H1 (cell line): ENCODE measurements around the gene SETD9. TPM values are rescaled to one million over a fixed set of nuclear protein-coding genes. Genes with fewer than 3 reads are reported as not detected.

Experiments used
- CTCF ChIA-PET: fragments of 300-600 bp; sonication (Branson Sonifier 250); formaldehyde crosslinking; loops from one replicate; lab custom pipeline; 2021; ENCODE audit not compliant: partially characterized antibody; lab: Charles Lee
- POLR2A ChIA-PET: fragments of 300-600 bp; sonication (Branson Sonifier 250); formaldehyde crosslinking; loops from one replicate; lab custom pipeline; 2021; ENCODE audit warnings: inconsistent platforms; ENCODE audit not compliant: partially characterized antibody; lab: Charles Lee
- DNase-seq, 2 experiments: peaks; one replicate each; pipeline versions ENCODE4 v3.0.0 to v3.0.0-alpha.2; 2010 to 2022; ENCODE audit warnings: low spot score in 2 of 2, low read depth in 1 of 2, mixed read lengths in 1 of 2
- FAIRE-seq: peaks from 2 replicates; lab custom pipeline; 2011; peaks lifted over from hg19 to GRCh38; lab: Jason Lieb, UNC
- H2AFZ ChIP-seq: 2 replicates; pipeline ENCODE4 v1.8.1; 2012; ENCODE audit warnings: low read length, inconsistent platforms
- H2AK5ac ChIP-seq: 2 replicates; pipeline ENCODE4 v1.6.1; 2013; ENCODE audit warnings: low read depth, low read length
- H2BK120ac ChIP-seq: replicated peaks from 2 replicates; pipeline ENCODE3; 2013; ENCODE audit warnings: low read depth, low read length, inconsistent platforms
- H2BK12ac ChIP-seq: 2 replicates; pipeline ENCODE4 v1.6.1; 2013; ENCODE audit warnings: low read depth, low read length
- H2BK15ac ChIP-seq: 2 replicates; pipeline ENCODE4 v1.6.1; 2013; ENCODE audit warnings: low read length
- H2BK20ac ChIP-seq: 2 replicates; pipeline ENCODE4 v1.6.1; 2013; ENCODE audit warnings: low read length
- H2BK5ac ChIP-seq: 2 replicates; pipeline ENCODE4 v1.6.1; 2013; ENCODE audit warnings: low read depth, low read length
- H3K14ac ChIP-seq: 2 replicates; pipeline ENCODE4 v1.6.1; 2013; ENCODE audit warnings: inconsistent platforms; ENCODE audit not compliant: insufficient read length
- H3K18ac ChIP-seq: 2 replicates; pipeline ENCODE4 v1.6.1; 2013; ENCODE audit warnings: low read length; ENCODE audit errors: extremely low read depth
- H3K23ac ChIP-seq: 2 replicates; pipeline ENCODE4 v1.6.1; 2013; ENCODE audit warnings: inconsistent platforms; ENCODE audit not compliant: insufficient read length
- H3K23me2 ChIP-seq: 2 replicates; pipeline ENCODE4 v1.6.1; 2013; ENCODE audit warnings: low read depth, low read length
- H3K27ac ChIP-seq: 2 replicates; pipeline ENCODE4 v1.6.1; 2011; ENCODE audit warnings: low read depth, low read length, inconsistent platforms
- H3K27me3 ChIP-seq, 4 experiments: replicated peaks in 1 of 4; 1 replicate in 1 of 4; 2 replicates in 3 of 4; pipeline versions ENCODE4 v1.6.1 to v1.8.1; 2011 to 2013; ENCODE audit warnings: low read length in 3 of 4, mild to moderate bottlenecking in 3 of 4, inconsistent platforms in 2 of 4, mixed read lengths in 2 of 4, moderate library complexity in 1 of 4; ENCODE audit not compliant: control insufficient read depth in 3 of 4, insufficient read depth in 3 of 4; ENCODE audit errors: extremely low read depth in 1 of 4
- H3K36me3 ChIP-seq, 4 experiments: 2 replicates each; pipeline versions ENCODE4 v1.6.1 to v1.8.1; 2011 to 2013; ENCODE audit warnings: mild to moderate bottlenecking in 4 of 4, low read length in 3 of 4, moderate library complexity in 2 of 4, control low read depth in 1 of 4, inconsistent platforms in 1 of 4; ENCODE audit not compliant: insufficient read depth in 4 of 4, control insufficient read depth in 2 of 4
- H3K4ac ChIP-seq: replicated peaks from 2 replicates; pipeline ENCODE3; 2013; ENCODE audit warnings: low read length, low read depth, mixed read lengths, inconsistent platforms; ENCODE audit not compliant: insufficient read length
- H3K4me1 ChIP-seq, 4 experiments: replicated peaks in 1 of 4; 1 replicate in 1 of 4; 2 replicates in 3 of 4; pipeline versions ENCODE4 v1.6.1 to v1.8.1; 2011 to 2013; ENCODE audit warnings: low read length in 3 of 4, inconsistent platforms in 2 of 4, mixed read lengths in 1 of 4; ENCODE audit not compliant: insufficient read depth in 4 of 4, control insufficient read depth in 3 of 4
- H3K4me2 ChIP-seq, 2 experiments: 2 replicates each; pipeline versions ENCODE4 v1.6.1 to v1.8.1; 2011 to 2013; ENCODE audit warnings: low read depth in 2 of 2, low read length in 2 of 2, control low read depth in 1 of 2, inconsistent platforms in 1 of 2, mild to moderate bottlenecking in 1 of 2; ENCODE audit not compliant: insufficient read depth in 1 of 2
- H3K4me3 ChIP-seq, 4 experiments: fragments of 200-600, 300-600 bp in 1 of 4; sonication (generic), shearing (Covaris generic), sonication (Bioruptor Twin) in 1 of 4; 2 replicates each; pipeline versions ENCODE4 v1.5.1 to v1.8.1; 2011 to 2016; ENCODE audit warnings: low read length in 4 of 4, low read depth in 3 of 4, control low read depth in 2 of 4, inconsistent platforms in 2 of 4, mild to moderate bottlenecking in 2 of 4, mixed read lengths in 1 of 4, moderate library complexity in 1 of 4; ENCODE audit not compliant: insufficient read depth in 2 of 4; ENCODE audit errors: extremely low read depth in 1 of 4
- H3K56ac ChIP-seq: replicated peaks from 2 replicates; pipeline ENCODE3; 2013; ENCODE audit warnings: low read depth, mild to moderate bottlenecking, mixed read lengths, low read length, inconsistent platforms; ENCODE audit not compliant: insufficient read length
- H3K79me1 ChIP-seq: 2 replicates; pipeline ENCODE4 v1.6.1; 2013; ENCODE audit warnings: low read depth, low read length, control low read depth
- H3K79me2 ChIP-seq, 2 experiments: 2 replicates each; pipeline versions ENCODE4 v1.6.1 to v1.8.1; 2012 to 2013; ENCODE audit warnings: low read length in 2 of 2, mild to moderate bottlenecking in 2 of 2, inconsistent platforms in 1 of 2; ENCODE audit not compliant: insufficient read depth in 2 of 2, control insufficient read depth in 1 of 2
- H3K9ac ChIP-seq, 4 experiments: replicated peaks in 1 of 4; 1 replicate in 1 of 4; 2 replicates in 3 of 4; pipeline versions ENCODE4 v1.6.1 to v1.8.1; 2011 to 2013; ENCODE audit warnings: low read depth in 3 of 4, low read length in 3 of 4, control low read depth in 2 of 4, mild to moderate bottlenecking in 2 of 4, moderate library complexity in 2 of 4, inconsistent platforms in 1 of 4; ENCODE audit errors: extremely low read depth in 1 of 4
- H3K9me3 ChIP-seq, 2 experiments: 2 replicates each; pipeline versions ENCODE4 v1.6.1 to v1.8.1; 2012 to 2013; ENCODE audit warnings: mild to moderate bottlenecking in 2 of 2, moderate library complexity in 2 of 2, control low read depth in 1 of 2, inconsistent platforms in 1 of 2, low read depth in 1 of 2, low read length in 1 of 2, mixed read lengths in 1 of 2; ENCODE audit not compliant: insufficient read depth in 2 of 2
- H4K20me1 ChIP-seq, 2 experiments: replicated peaks in 1 of 2; 2 replicates each; pipeline versions ENCODE3 to v1.8.1; 2011 to 2013; ENCODE audit warnings: inconsistent platforms in 2 of 2, low read length in 2 of 2, mild to moderate bottlenecking in 1 of 2; ENCODE audit not compliant: insufficient read depth in 2 of 2, control insufficient read depth in 1 of 2
- H4K5ac ChIP-seq: 2 replicates; pipeline ENCODE4 v1.6.1; 2013; ENCODE audit warnings: low read length, low read depth, mixed read lengths, inconsistent platforms; ENCODE audit not compliant: insufficient read length
- H4K8ac ChIP-seq: 2 replicates; pipeline ENCODE4 v1.8.0; 2013; ENCODE audit warnings: mild to moderate bottlenecking, moderate library complexity, low read length, inconsistent platforms; ENCODE audit not compliant: insufficient read depth; ENCODE audit errors: extremely low read depth
- H4K91ac ChIP-seq: replicated peaks from 2 replicates; pipeline ENCODE3; 2013; ENCODE audit warnings: low read length, mixed read lengths, inconsistent platforms; ENCODE audit not compliant: insufficient read length
- ASH2L ChIP-seq: fragments of 200-600, 300-600 bp; sonication (generic); IDR thresholded peaks from one replicate; pipeline ENCODE4 v1.7.1; 2017; ENCODE audit warnings: low read length
- CREB1 ChIP-seq: IDR thresholded peaks from 2 replicates; pipeline ENCODE4 v1.6.1; 2012; ENCODE audit warnings: inconsistent platforms
- NRF1 ChIP-seq: IDR thresholded peaks from 2 replicates; pipeline ENCODE4 v1.6.1; 2011; ENCODE audit warnings: mild to moderate bottlenecking, low read depth, low read length, improper control_type of control experiment
- WGBS, 2 experiments: shearing (Covaris generic) in 1 of 2; methylation state at CpG; one replicate each; pipeline versions ENCODE4 v1.1.6 to v1.1.7; 2013 to 2015; ENCODE audit warnings: low lambda C conversion rate in 2 of 2, mixed read lengths in 2 of 2, inconsistent platforms in 1 of 2, low coverage in 1 of 2, missing lambda C conversion rate in 1 of 2; ENCODE audit not compliant: insufficient replicate concordance in 2 of 2, insufficient coverage in 1 of 2, insufficient read length in 1 of 2; ENCODE audit errors: extremely low coverage in 1 of 2, missing lambda C conversion rate in 1 of 2; 5-methylcytosine and 5-hydroxymethylcytosine counted together
- polyA plus RNA-seq, 7 experiments: library from polyadenylated mRNA; depleted of rRNA in 3 of 7; stranded (reverse) in 5 of 7; unstranded in 2 of 7; fragments of >200 nt in 5 of 7; fragments of 200-250 nt in 2 of 7; gene quantifications; 1 replicate in 5 of 7; 2 replicates in 1 of 7; 4 replicates in 1 of 7; pipeline versions ENCODE4 v1.2.1 to v1.2.3, GENCODE V29; 2011 to 2013; ENCODE audit warnings: missing spikeins in 2 of 7, mixed read lengths in 2 of 7
- total RNA-seq: library from RNA; stranded (reverse); fragmentation: NEBNext Ultra II Directional; extraction: Animal tissue kit (Norgen Biotek cat#: 25700); gene quantifications from 2 replicates; pipeline ENCODE4 v1.2.1, GENCODE V29; 2021

Gene SETD9
- total and polyA plus RNA-seq, 2 of the 8 experiments (the other 6 are each of a cell fraction or from before 2014, with no cell fraction given), result 4.5 to 11.9 TPM

GRCh38 chr5:56908942-56909293 lies 478 bp upstream of the SETD9 start:
- Histone ChIP-seq H3K4me3 (peak overlapping the region; percentile 63 to 83 (median 64)), H4K91ac (no peak overlapping the region), H2AFZ (peak overlapping the region; percentile 93), H3K79me2 (no peaks in the 10 kb centered on the region; a peak in 1 of 4 replicates), H3K27ac (peak overlapping the region; percentile 90), H3K9me3 (peaks cover 0 to 3% of the 10 kb centered on the region in 2 experiments; a peak in 1 of 4 replicates), H3K4me2 (peak overlapping the region; percentile 82 to 95), H4K5ac (peak overlapping the region; percentile 88), H3K79me1 (no peaks in the 10 kb centered on the region), H3K4me1 (peaks cover 0 to 11% (median 5%) of the 10 kb centered on the region in 4 experiments; a peak in 5 of 7 replicates), H2BK15ac (peak overlapping the region; percentile 67; the same call in 1 of the 2 replicates), H3K4ac (no peak overlapping the region), H3K36me3 (no peaks in the 10 kb centered on the region), H3K9ac (peak overlapping the region; percentile 72 to 95 (median 90)), H2BK20ac (no peak overlapping the region), H4K20me1 (no peaks in the 10 kb centered on the region), H2BK5ac (peak overlapping the region; percentile 96), H3K23me2 (peaks cover 12% of the 10 kb centered on the region), H3K27me3 (no peaks in the 10 kb centered on the region), H3K56ac (peak overlapping the region; percentile 62), H3K14ac (no peak overlapping the region), H3K18ac (peak overlapping the region; percentile 79), H2BK12ac (no peak overlapping the region; the same call in 1 of the 2 replicates), H2BK120ac (no peak overlapping the region), H4K8ac (peak overlapping the region; percentile 97; the same call in 1 of the 2 replicates), H2AK5ac (no peak overlapping the region), H3K23ac (no peak overlapping the region)
- DNase-seq (peak in 1 of 2 experiments; percentile 7), FAIRE-seq (no peak)
- TF ChIP-seq CREB1, result 0 out of 2 replicates have a peak, but pooled peaks have one; percentile 2
- peak; percentile 37 for TF ChIP-seq ASH2L
- TF ChIP-seq NRF1, result no peak
- ChIA-PET POLR2A (interaction anchor here (0.8 to 3.1 kb wide), 14 partner anchors 9 to 267 kb away, joined by 3 to 30 read pairs (median 6); partner anchors contain the start of gene GPBP1), CTCF (interaction anchor here (0.7 to 3.2 kb wide), 5 partner anchors 7 to 323 kb away, joined by 3 to 14 read pairs (median 4); no protein-coding TSS in a partner anchor)
- WGBS, 2 experiments, result 2% methylated on average over 19 of the region's 19 CpGs; no CpG with 5 or more reads in 1 of the 2 experiments
